Measurements from ENCODE around the gene CFAP46. TPM values are rescaled to one million over a fixed set of nuclear protein-coding genes. Genes with fewer than 3 reads are reported as not detected.

CFAP46 gene
- total and polyA plus RNA-seq, 2 donors (not counting 1 experiment from before 2014, with no cell fraction given), result 0.07 TPM; not detected in 1

- peaks cover 0 to 12% (median 0%) of the 10 kb centered on the region in 4 experiments for H3K27me3 ChIP-seq (replicated peaks in 1 of 4; ENCODE audit: control extremely low read depth in 1 of 4, control insufficient read depth in 3 of 4, insufficient read depth in 4 of 4, low read length in 3 of 4)
- TF ChIP-seq, protein P1, sequence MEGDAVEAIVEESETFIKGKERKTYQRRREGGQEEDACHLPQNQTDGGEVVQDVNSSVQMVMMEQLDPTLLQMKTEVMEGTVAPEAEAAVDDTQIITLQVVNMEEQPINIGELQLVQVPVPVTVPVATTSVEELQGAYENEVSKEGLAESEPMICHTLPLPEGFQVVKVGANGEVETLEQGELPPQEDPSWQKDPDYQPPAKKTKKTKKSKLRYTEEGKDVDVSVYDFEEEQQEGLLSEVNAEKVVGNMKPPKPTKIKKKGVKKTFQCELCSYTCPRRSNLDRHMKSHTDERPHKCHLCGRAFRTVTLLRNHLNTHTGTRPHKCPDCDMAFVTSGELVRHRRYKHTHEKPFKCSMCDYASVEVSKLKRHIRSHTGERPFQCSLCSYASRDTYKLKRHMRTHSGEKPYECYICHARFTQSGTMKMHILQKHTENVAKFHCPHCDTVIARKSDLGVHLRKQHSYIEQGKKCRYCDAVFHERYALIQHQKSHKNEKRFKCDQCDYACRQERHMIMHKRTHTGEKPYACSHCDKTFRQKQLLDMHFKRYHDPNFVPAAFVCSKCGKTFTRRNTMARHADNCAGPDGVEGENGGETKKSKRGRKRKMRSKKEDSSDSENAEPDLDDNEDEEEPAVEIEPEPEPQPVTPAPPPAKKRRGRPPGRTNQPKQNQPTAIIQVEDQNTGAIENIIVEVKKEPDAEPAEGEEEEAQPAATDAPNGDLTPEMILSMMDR (IDR thresholded peaks at IDR 0.05), result no peak
- TF ChIP-seq EZH2 (IDR thresholded peaks at IDR 0.05; ENCODE audit: borderline replicate concordance, insufficient read depth, low read depth, low read length, poor library complexity, severe bottlenecking), result no peak
- no peak overlapping the region for H3K4me3 Mint-ChIP-seq
- H2AFZ ChIP-seq (ENCODE audit: insufficient read depth, low read depth, low read length, poor library complexity, severe bottlenecking), result no peak overlapping the region
- peaks cover 0 to 8% (median 0%) of the 10 kb centered on the region in 3 donors for H3K9me3 ChIP-seq (ENCODE audit: control extremely low read depth in 1 of 3, control insufficient read depth in 2 of 3, insufficient read depth in 1 of 3, low read length in 2 of 3)
- no peak overlapping the region for H3K27ac Mint-ChIP-seq
- ChIA-PET POLR2A (no interaction called here), CTCF (no interaction called here)
- H3K4me2 ChIP-seq (replicated peaks; ENCODE audit: low read depth, low read length, poor library complexity, severe bottlenecking), result no peak overlapping the region
- 79% methylated on average over 24 of the region's 24 CpGs for WGBS (ENCODE audit: insufficient coverage)
- H3K4me1 Mint-ChIP-seq, result peaks cover 4% of the 10 kb centered on the region
- H3K27ac ChIP-seq (ENCODE audit: low read length in 2 of 2), result no peak overlapping the region
- H4K20me1 ChIP-seq (ENCODE audit: control insufficient read depth, insufficient read depth, low read length, poor library complexity, severe bottlenecking), result no peaks in the 10 kb centered on the region
- no peak for DNase-seq
- ATAC-seq (ENCODE audit: low read depth), result no peak
- H3K4me3 ChIP-seq (ENCODE audit: control extremely low read depth in 1 of 5, extremely low read depth in 1 of 5, insufficient read depth in 1 of 5, low read depth in 2 of 5, low read length in 4 of 5), result no peak overlapping the region
- H3K27me3 Mint-ChIP-seq, result peaks cover 21% of the 10 kb centered on the region
- H3K9me3 Mint-ChIP-seq (ENCODE audit: insufficient read depth), result no peaks in the 10 kb centered on the region
- H3K4me1 ChIP-seq (ENCODE audit: control insufficient read depth in 2 of 2, insufficient read depth in 2 of 2, low read length in 2 of 2), result no peaks in the 10 kb centered on the region
- no peaks in the 10 kb centered on the region for H3K36me3 ChIP-seq (replicated peaks in 1 of 2; ENCODE audit: control extremely low read depth in 1 of 2, control insufficient read depth in 1 of 2, extremely low read depth in 1 of 2, insufficient read depth in 2 of 2, low read length in 1 of 2)
- no peak overlapping the region for H3K9ac ChIP-seq (ENCODE audit: low read length)
- intact Hi-C loops (cut with micrococcal nuclease), result no loop called here
- no peaks in the 10 kb centered on the region for H3K79me2 ChIP-seq (ENCODE audit: control insufficient read depth, insufficient read depth, low read length)
These were observed 80.4 kb downstream of the CFAP46 start for GRCh38 chr10:132861884-132862461.

GRCh38 chr10:132861116-132861691 is 81.2 kb downstream of the CFAP46 start:
- no peak for DNase-seq
- no peaks in the 10 kb centered on the region for H3K9me3 Mint-ChIP-seq (ENCODE audit: insufficient read depth)
- Histone ChIP-seq H3K79me2 (ENCODE audit: control insufficient read depth, insufficient read depth, low read length) (no peaks in the 10 kb centered on the region), H3K4me2 (replicated peaks; ENCODE audit: low read depth, low read length, poor library complexity, severe bottlenecking) (no peak overlapping the region), H3K4me1 (ENCODE audit: control insufficient read depth in 2 of 2, insufficient read depth in 2 of 2, low read length in 2 of 2) (no peaks in the 10 kb centered on the region), H3K27ac (ENCODE audit: low read length in 2 of 2) (no peak overlapping the region), H4K20me1 (ENCODE audit: control insufficient read depth, insufficient read depth, low read length, poor library complexity, severe bottlenecking) (no peaks in the 10 kb centered on the region), H3K36me3 (replicated peaks in 1 of 2; ENCODE audit: control extremely low read depth in 1 of 2, control insufficient read depth in 1 of 2, extremely low read depth in 1 of 2, insufficient read depth in 2 of 2, low read length in 1 of 2) (no peaks in the 10 kb centered on the region), H3K9ac (ENCODE audit: low read length) (no peak overlapping the region), H3K4me3 (ENCODE audit: control extremely low read depth in 1 of 5, extremely low read depth in 1 of 5, insufficient read depth in 1 of 5, low read depth in 2 of 5, low read length in 4 of 5) (no peak overlapping the region), H3K27me3 (replicated peaks in 1 of 4; ENCODE audit: control extremely low read depth in 1 of 4, control insufficient read depth in 3 of 4, insufficient read depth in 4 of 4, low read length in 3 of 4) (peaks cover 0 to 12% (median 0%) of the 10 kb centered on the region in 4 experiments), H3K9me3 (ENCODE audit: control extremely low read depth in 1 of 3, control insufficient read depth in 2 of 3, insufficient read depth in 1 of 3, low read length in 2 of 3) (peaks cover 0 to 10% (median 0%) of the 10 kb centered on the region in 3 donors), H2AFZ (ENCODE audit: insufficient read depth, low read depth, low read length, poor library complexity, severe bottlenecking) (no peak overlapping the region)
- H3K4me1 Mint-ChIP-seq, result peaks cover 4% of the 10 kb centered on the region
- POLR2A ChIA-PET, result no interaction called here
- H3K27ac Mint-ChIP-seq, result no peak overlapping the region
- H3K27me3 Mint-ChIP-seq, result peaks cover 25% of the 10 kb centered on the region
- 90% methylated on average over 20 of the region's 22 CpGs for WGBS (ENCODE audit: insufficient coverage)
- CTCF ChIA-PET, result no interaction called here
- intact Hi-C loops (cut with micrococcal nuclease), result no loop called here
- no peak for ATAC-seq (ENCODE audit: low read depth)
- TF ChIP-seq, protein P1 (IDR thresholded peaks at IDR 0.05), result no peak
- TF ChIP-seq EZH2 (IDR thresholded peaks at IDR 0.05; ENCODE audit: borderline replicate concordance, insufficient read depth, low read depth, low read length, poor library complexity, severe bottlenecking), result no peak
- H3K4me3 Mint-ChIP-seq, result no peak overlapping the region
